Transverse colon (tissue), 4 donors: ENCODE measurements around the gene FAM20B. TPM values are rescaled to one million over a fixed set of nuclear protein-coding genes. Genes with fewer than 3 reads are reported as not detected.
"Not testable (repeated sequence)": the region's sequence is repeated elsewhere in the genome, so short reads cannot be mapped to it uniquely, and the experiment has no call there.

Experiments
- DNase-seq: peaks from one replicate; pipeline ENCODE4 v3.0.0-alpha.2; 2019
- H3K27ac ChIP-seq, 4 donors: fragments of 200-600 bp; sonication (generic); 2 replicates each; pipeline ENCODE4 v1.5.1; 2016 to 2018; ENCODE audit warnings: inconsistent platforms in 4 of 4
- H3K27me3 ChIP-seq: fragments of 200-600 bp; sonication (generic); 2 replicates; pipeline ENCODE4 v1.5.1; 2017; ENCODE audit warnings: inconsistent platforms
- H3K36me3 ChIP-seq, 4 donors: fragments of 200-600 bp; sonication (generic); 2 replicates each; pipeline ENCODE4 v1.5.1; 2017 to 2019; ENCODE audit warnings: inconsistent platforms in 4 of 4
- H3K4me1 ChIP-seq, 4 donors: fragments of 200-600 bp; sonication (generic); 2 replicates each; pipeline ENCODE4 v1.5.1; 2017 to 2020; ENCODE audit warnings: inconsistent platforms in 4 of 4
- H3K4me3 ChIP-seq, 4 donors: fragments of 200-600 bp; sonication (generic); 1 replicate in 1 of 4; 2 replicates in 3 of 4; pipeline versions ENCODE4 v1.5.1 to v1.6.1; 2017 to 2019; ENCODE audit warnings: inconsistent platforms in 4 of 4
- H3K9me3 ChIP-seq, 2 donors: fragments of 200-600 bp; sonication (generic); 2 replicates each; pipeline ENCODE4 v1.5.1; 2017 to 2019; ENCODE audit warnings: inconsistent platforms in 2 of 2
- CTCF ChIP-seq, 5 experiments: fragments of 200-600 bp in 3 of 5; fragments of 450-650 bp in 2 of 5; sonication (generic) in 3 of 5; IDR thresholded peaks; 1 replicate in 2 of 5; 2 replicates in 3 of 5; pipeline ENCODE4 v1.5.1; 2016 to 2017; ENCODE audit warnings: antibody characterized with exemption in 5 of 5, inconsistent platforms in 3 of 5, mild to moderate bottlenecking in 2 of 5, moderate library complexity in 1 of 5
- EP300 ChIP-seq: sonication (generic); formaldehyde crosslinking; IDR thresholded peaks from one replicate; pipeline ENCODE4 v1.6.1; 2017; ENCODE audit warnings: antibody characterized with exemption, low read depth
- POLR2A ChIP-seq: fragments of 450-650 bp; IDR thresholded peaks from one replicate; pipeline ENCODE4 v1.6.1; 2016; ENCODE audit warnings: antibody characterized with exemption, mild to moderate bottlenecking, moderate library complexity
- POLR2AphosphoS5 ChIP-seq, 3 donors: sonication (generic); formaldehyde crosslinking; IDR thresholded peaks; one replicate each; pipeline ENCODE4 v1.6.1; 2016; ENCODE audit warnings: antibody characterized with exemption in 3 of 3
- WGBS, 2 donors: methylation state at CpG; one replicate each; pipeline ENCODE4 v1.1.5; 2018; ENCODE audit warnings: low coverage in 1 of 2; 5-methylcytosine and 5-hydroxymethylcytosine counted together
- in situ Hi-C, 4 donors: fragments of 200-750 bp; cut with MboI; loops; one replicate each; pipeline versions ENCODE4 v1.15.0 to v1.15.1; 2017; ENCODE audit warnings: low sequenced_read_pairs in 3 of 4, low pct_ligation_motif_present in 1 of 4, low pct_unique_long_range_greater_than_20kb in 1 of 4
- intact Hi-C: fragments of 100-400 bp; cut with DNase I; formaldehyde crosslinking; loops from one replicate; pipeline ENCODE4 v1.15.1; 2023; ENCODE audit warnings: low total_unique reads
- total RNA-seq, 4 donors: library from RNA; depleted of rRNA; stranded (reverse); fragments of >200 nt; gene quantifications; one replicate each; pipeline ENCODE4 v1.1.0, GENCODE V29; 2016

The FAM20B gene
- 10 to 100 TPM; 10.8 to 24.9 (median 17.5) TPM for total RNA-seq

GRCh38 chr1:179025125-179025974 lies at the start of gene FAM20B:
FAM20B (plus strand) TSS chr1:179025894; CDS start chr1:179043848, 17,954 bp downstream.
- Histone ChIP-seq H3K4me1 (peaks cover 16 to 42% (median 31%) of the 10 kb centered on the region in 4 donors), H3K36me3 (no peaks in the 10 kb centered on the region), H3K27ac (peak within 1 kb of the TSS; percentile 97 to 99 (median 98)), H3K9me3 (no peaks in the 10 kb centered on the region), H3K4me3 (peak within 1 kb of the TSS; percentile 79 to 95 (median 92)), H3K27me3 (no peaks in the 10 kb centered on the region)
- intact Hi-C loops: no loop called here
- WGBS, 2 donors: 29 to 59% methylated on average over 13 to 34 of the region's 58 CpGs
- DNase-seq: peak; percentile 96
- in situ Hi-C loops: no loop called here
- TF ChIP-seq EP300: no peak
- TF ChIP-seq POLR2A: peak; percentile 20
- TF ChIP-seq CTCF (IDR thresholded peaks at IDR 0.05): peak in 1 of 5 experiments; percentile 36
- no peak for TF ChIP-seq POLR2AphosphoS5 (IDR thresholded peaks at IDR 0.05)

DNA sequence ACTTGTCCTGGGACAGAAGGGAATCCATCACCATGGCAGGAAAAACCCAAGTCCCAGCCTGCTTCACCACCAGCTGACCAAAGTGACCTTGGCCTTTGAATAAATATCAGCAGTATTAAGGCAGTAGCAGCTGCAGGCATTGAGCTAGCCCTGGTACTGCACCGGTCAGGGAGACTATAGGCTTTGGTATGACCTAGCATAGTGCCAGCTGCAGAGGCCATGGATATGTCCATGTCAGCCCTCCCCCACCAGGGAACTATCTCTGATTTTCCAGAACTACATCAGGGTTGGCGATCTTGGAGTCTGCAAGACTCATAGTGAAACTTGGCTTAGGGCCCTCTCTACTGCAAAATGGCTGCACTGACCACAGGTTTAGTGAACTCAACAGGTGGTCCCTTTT lies 49.2 kb upstream of the FAM20B start:
- Histone ChIP-seq H3K9me3 (peaks cover 15 to 18% of the 10 kb centered on the region in 2 donors), H3K36me3 (no peaks in the 10 kb centered on the region), H3K27me3 (no peaks in the 10 kb centered on the region), H3K27ac (no peak overlapping the region), H3K4me3 (no peak overlapping the region), H3K4me1 (peaks cover 0 to 4% (median 0%) of the 10 kb centered on the region in 4 donors)
- no peak for TF ChIP-seq EP300
- no peak for TF ChIP-seq POLR2AphosphoS5 (IDR thresholded peaks at IDR 0.05)
- no peak for DNase-seq
- WGBS, 2 donors: 54 to 100% methylated on average over 1 to 2 of the region's 2 CpGs
- in situ Hi-C loops (no loop called here), intact Hi-C loops (no loop called here)

DNA sequence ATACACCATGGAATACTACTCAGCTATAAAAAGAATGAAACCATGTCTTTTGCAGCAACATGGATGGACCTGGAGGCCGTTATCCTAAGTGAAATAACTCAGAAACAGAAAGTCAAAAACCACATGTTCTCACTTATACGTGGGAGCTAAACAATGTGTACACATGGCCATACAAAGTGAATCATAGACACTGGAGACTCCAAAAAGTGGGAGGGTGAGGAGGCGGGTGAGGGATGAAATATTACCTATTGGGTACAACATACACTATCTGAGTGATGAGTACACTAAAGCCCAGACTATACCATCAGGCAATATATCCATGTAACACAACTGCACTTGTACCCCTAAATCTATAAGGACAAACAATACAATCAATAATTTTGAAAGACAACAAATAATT lies 39.5 kb upstream of the FAM20B start:
- Histone ChIP-seq H3K27me3 (no peaks in the 10 kb centered on the region), H3K36me3 (no peaks in the 10 kb centered on the region), H3K4me3 (no peak overlapping the region), H3K27ac (no peak overlapping the region), H3K4me1 (no peaks in the 10 kb centered on the region), H3K9me3 (no peaks in the 10 kb centered on the region)
- in situ Hi-C loops: no loop called here
- no peak for DNase-seq
- 65 to 75% methylated on average over 3 of the region's 3 CpGs for WGBS, 2 donors
- intact Hi-C loops: no loop called here
- TF ChIP-seq POLR2A (no peak), POLR2AphosphoS5 (IDR thresholded peaks at IDR 0.05) (no peak), EP300 (no peak), CTCF (IDR thresholded peaks at IDR 0.05) (no peak)

GRCh38 chr1:178988198-178988597 lies 37.5 kb upstream of the FAM20B start:
- DNase-seq, intact Hi-C loops, H3K4me1 ChIP-seq, H3K36me3 ChIP-seq, H3K9me3 ChIP-seq, in situ Hi-C loops, H3K27me3 ChIP-seq, H3K27ac ChIP-seq, H3K4me3 ChIP-seq: not testable (repeated sequence)
- WGBS, 2 donors: 83 to 95% methylated on average over 1 to 2 of the region's 2 CpGs

DNA sequence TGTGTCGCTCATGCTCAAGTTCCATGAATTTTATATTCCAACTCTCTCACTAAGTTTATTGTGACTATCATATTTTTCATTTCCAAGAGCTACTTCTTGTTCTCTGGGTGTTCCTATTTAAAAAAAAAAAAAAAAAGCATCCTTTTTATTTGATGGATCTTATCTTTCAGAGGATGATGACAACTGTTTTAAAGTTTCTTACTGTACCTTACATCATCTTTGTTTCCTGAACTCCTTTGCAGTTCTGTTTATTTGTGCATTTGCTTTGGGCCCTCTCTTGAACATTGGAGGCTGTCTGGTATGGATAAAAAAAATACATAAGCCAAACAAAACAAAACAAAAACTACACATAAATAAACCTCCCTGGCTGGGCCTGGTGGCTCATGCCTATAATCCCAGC lies 32.1 kb upstream of the FAM20B start:
- intact Hi-C loops: no loop called here
- no peaks in the 10 kb centered on the region for H3K27me3 ChIP-seq
- no peak overlapping the region for H3K27ac ChIP-seq
- H3K36me3 ChIP-seq: no peaks in the 10 kb centered on the region
- H3K4me1 ChIP-seq: no peaks in the 10 kb centered on the region
- no peak overlapping the region for H3K4me3 ChIP-seq
- TF ChIP-seq CTCF (IDR thresholded peaks at IDR 0.05): no peak
- DNase-seq: no peak
- 94 to 100% methylated on average over 1 of the region's 1 CpG for whole genome bisulfite sequencing, 2 donors
- in situ Hi-C loops: loop anchor here in 1 of 4 donors (10.0 kb wide), 1 partner anchor 229 kb away; no protein-coding TSS in a partner anchor
- H3K9me3 ChIP-seq: peaks cover 0 to 4% of the 10 kb centered on the region in 2 donors
